Central memory CD8-positive, alpha-beta T cell (primary cell): ENCODE measurements around the gene FIBCD1.

Experiments used
- ATAC-seq: fragments of 150-1000 bp; cut with Tn5 transposase; replicated peaks from 2 replicates; pipeline ENCODE4 v1.10.0; 2022; ENCODE audit warnings: mild to moderate bottlenecking, moderate FRiP score, moderate number of reproducible peaks; ENCODE audit not compliant: poor library complexity, severe bottlenecking; ENCODE audit errors: extremely low read depth
- DNase-seq, 2 donors: peaks; one replicate each; pipeline ENCODE4 v3.0.0; 2021; ENCODE audit warnings: low spot score in 2 of 2
- H3K27ac Mint-ChIP-seq: one replicate; pipeline ENCODE4 v1.8.0; 2022; ENCODE audit warnings: low read depth, mild to moderate bottlenecking, moderate library complexity, mixed read lengths
- H3K27me3 Mint-ChIP-seq: one replicate; pipeline ENCODE4 v1.8.0; 2022; ENCODE audit warnings: mixed read lengths
- H3K36me3 Mint-ChIP-seq: one replicate; pipeline ENCODE4 v1.8.0; 2022; ENCODE audit warnings: mild to moderate bottlenecking, moderate library complexity, mixed read lengths; ENCODE audit not compliant: insufficient read depth
- H3K4me1 Mint-ChIP-seq: one replicate; pipeline ENCODE4 v1.8.0; 2022; ENCODE audit warnings: mixed read lengths
- H3K4me3 Mint-ChIP-seq: one replicate; pipeline ENCODE4 v1.8.0; 2022; ENCODE audit warnings: mild to moderate bottlenecking, moderate library complexity, mixed read lengths
- H3K9me3 Mint-ChIP-seq: one replicate; pipeline ENCODE4 v1.8.0; 2022; ENCODE audit warnings: mixed read lengths

The FIBCD1 gene

GRCh38 chr9:130935648-130936271 is 3.3 kb downstream of the FIBCD1 start:
- H3K4me1 Mint-ChIP-seq = peaks cover 4% of the 10 kb centered on the region
- H3K27ac Mint-ChIP-seq = no peak overlapping the region
- no peak overlapping the region for H3K4me3 Mint-ChIP-seq
- ATAC-seq (no peak), DNase-seq (no peak)
- peaks cover 84% of the 10 kb centered on the region for H3K27me3 Mint-ChIP-seq
- H3K9me3 Mint-ChIP-seq = no peaks in the 10 kb centered on the region
- H3K36me3 Mint-ChIP-seq = peaks cover 3% of the 10 kb centered on the region

- peaks cover 1% of the 10 kb centered on the region for H3K36me3 Mint-ChIP-seq
- H3K27ac Mint-ChIP-seq = no peak overlapping the region
- ATAC-seq (no peak), DNase-seq (no peak)
- H3K4me1 Mint-ChIP-seq = no peaks in the 10 kb centered on the region
- H3K9me3 Mint-ChIP-seq = no peaks in the 10 kb centered on the region
- no peak overlapping the region for H3K4me3 Mint-ChIP-seq
- H3K27me3 Mint-ChIP-seq = peaks cover 86% of the 10 kb centered on the region
These were observed 4.1 kb downstream of the FIBCD1 start for GRCh38 chr9:130934702-130935647.

GRCh38 chr9:130934246-130934645 is 4.8 kb downstream of the FIBCD1 start:
- Mint-ChIP-seq H3K4me3 (no peak overlapping the region), H3K9me3 (no peaks in the 10 kb centered on the region), H3K27ac (no peak overlapping the region), H3K36me3 (peaks cover 1% of the 10 kb centered on the region), H3K4me1 (no peaks in the 10 kb centered on the region), H3K27me3 (peaks cover 90% of the 10 kb centered on the region)
- no peak for ATAC-seq
- no peak for DNase-seq

- DNase-seq (no peak), ATAC-seq (no peak)
- no peaks in the 10 kb centered on the region for H3K4me1 Mint-ChIP-seq
- H3K27ac Mint-ChIP-seq = no peak overlapping the region
- no peaks in the 10 kb centered on the region for H3K9me3 Mint-ChIP-seq
- no peak overlapping the region for H3K4me3 Mint-ChIP-seq
- peaks cover 83% of the 10 kb centered on the region for H3K27me3 Mint-ChIP-seq
- H3K36me3 Mint-ChIP-seq = peaks cover 1% of the 10 kb centered on the region
These were observed 5.7 kb downstream of the FIBCD1 start for GRCh38 chr9:130933114-130934046.

- Mint-ChIP-seq H3K4me1 (no peaks in the 10 kb centered on the region), H3K9me3 (no peaks in the 10 kb centered on the region), H3K27ac (no peak overlapping the region), H3K4me3 (no peak overlapping the region), H3K27me3 (peaks cover 83% of the 10 kb centered on the region), H3K36me3 (peaks cover 1% of the 10 kb centered on the region)
- DNase-seq (no peak), ATAC-seq (no peak)
These were observed 6.6 kb downstream of the FIBCD1 start for GRCh38 chr9:130932255-130933079.

- Mint-ChIP-seq H3K9me3 (no peaks in the 10 kb centered on the region), H3K4me1 (no peaks in the 10 kb centered on the region)
These were observed 7.4 kb downstream of the FIBCD1 start for GRCh38 chr9:130931508-130932254.

GRCh38 chr9:130930804-130931349 is 8.2 kb downstream of the FIBCD1 start:
- no peak for ATAC-seq
- H3K4me1 Mint-ChIP-seq = no peaks in the 10 kb centered on the region
- peaks cover 1% of the 10 kb centered on the region for H3K36me3 Mint-ChIP-seq
- no peaks in the 10 kb centered on the region for H3K9me3 Mint-ChIP-seq
- no peak overlapping the region for H3K27ac Mint-ChIP-seq
- no peak for DNase-seq
- no peak overlapping the region for H3K4me3 Mint-ChIP-seq
- H3K27me3 Mint-ChIP-seq = peaks cover 67% of the 10 kb centered on the region

More at GRCh38 chr9:130931508-130932254, 7.4 kb downstream of the FIBCD1 start:
- H3K27me3 Mint-ChIP-seq = peaks cover 75% of the 10 kb centered on the region
- H3K36me3 Mint-ChIP-seq = peaks cover 1% of the 10 kb centered on the region
- H3K4me3 Mint-ChIP-seq = no peak overlapping the region
- H3K27ac Mint-ChIP-seq = no peak overlapping the region
- no peak for DNase-seq
- ATAC-seq = no peak

- ATAC-seq (no peak), DNase-seq (no peak)
- Mint-ChIP-seq H3K4me1 (no peaks in the 10 kb centered on the region), H3K27ac (no peak overlapping the region), H3K9me3 (no peaks in the 10 kb centered on the region), H3K36me3 (no peaks in the 10 kb centered on the region), H3K4me3 (no peak overlapping the region), H3K27me3 (peaks cover 61% of the 10 kb centered on the region)
These were observed 8.8 kb downstream of the FIBCD1 start for GRCh38 chr9:130930132-130930803.

GRCh38 chr9:130929571-130930038 is 9.4 kb downstream of the FIBCD1 start:
- no peaks in the 10 kb centered on the region for H3K36me3 Mint-ChIP-seq
- no peaks in the 10 kb centered on the region for H3K4me1 Mint-ChIP-seq
- no peak for ATAC-seq
- no peak for DNase-seq
- H3K9me3 Mint-ChIP-seq = no peaks in the 10 kb centered on the region
- peaks cover 54% of the 10 kb centered on the region for H3K27me3 Mint-ChIP-seq
- no peak overlapping the region for H3K27ac Mint-ChIP-seq
- H3K4me3 Mint-ChIP-seq = no peak overlapping the region

GRCh38 chr9:130927995-130928900 is 10.8 kb downstream of the FIBCD1 start:
- DNase-seq = no peak
- H3K36me3 Mint-ChIP-seq = no peaks in the 10 kb centered on the region
- no peaks in the 10 kb centered on the region for H3K9me3 Mint-ChIP-seq
- H3K4me1 Mint-ChIP-seq = no peaks in the 10 kb centered on the region
- no peak for ATAC-seq
- no peak overlapping the region for H3K27ac Mint-ChIP-seq
- peaks cover 47% of the 10 kb centered on the region for H3K27me3 Mint-ChIP-seq
- H3K4me3 Mint-ChIP-seq = no peak overlapping the region
